DOHH2 (cell line): Measurements from ENCODE around the gene PIGS.
"Not testable (repeated sequence)": the region's sequence is repeated elsewhere in the genome, so short reads cannot be mapped to it uniquely, and the experiment has no call there.

Source experiments
- H3F3A ChIP-seq: fragments of 200-600 bp; sonication (generic), shearing (Covaris generic); 2 replicates; pipeline ENCODE4 v1.6.0; 2016; ENCODE audit warnings: antibody characterized with exemption, mild to moderate bottlenecking; ENCODE audit not compliant: control insufficient read depth, insufficient read depth
- H3K27ac ChIP-seq: fragments of 200-600 bp; sonication (generic); 2 replicates; pipeline ENCODE4 v1.5.1; 2014; ENCODE audit warnings: low read depth, mild to moderate bottlenecking, low read length, moderate library complexity
- H3K27me3 ChIP-seq: fragments of 200-600 bp; sonication (generic); 2 replicates; pipeline ENCODE4 v1.6.1; 2014; ENCODE audit warnings: mild to moderate bottlenecking, low read length, mixed read lengths; ENCODE audit not compliant: control insufficient read depth
- H3K36me3 ChIP-seq: fragments of 200-600 bp; sonication (generic); 2 replicates; pipeline ENCODE4 v1.6.1; 2014; ENCODE audit warnings: mild to moderate bottlenecking, low read length, moderate library complexity, mixed read lengths; ENCODE audit not compliant: control insufficient read depth
- H3K4me1 ChIP-seq: fragments of 200-600 bp; sonication (generic); 2 replicates; pipeline ENCODE4 v1.6.1; 2014; ENCODE audit warnings: mild to moderate bottlenecking, low read length, mixed read lengths; ENCODE audit not compliant: control insufficient read depth
- H3K4me2 ChIP-seq: fragments of 200-600 bp; sonication (generic); 2 replicates; pipeline ENCODE4 v1.6.0; 2014; ENCODE audit warnings: mild to moderate bottlenecking, low read length, moderate library complexity
- H3K4me3 ChIP-seq: fragments of 200-600 bp; sonication (generic); 2 replicates; pipeline ENCODE4 v1.5.1; 2014; ENCODE audit warnings: mild to moderate bottlenecking, low read length, mixed read lengths
- H3K79me2 ChIP-seq: fragments of 200-600 bp; sonication (generic); 2 replicates; pipeline ENCODE4 v1.6.1; 2014; ENCODE audit warnings: mild to moderate bottlenecking, low read length, mixed read lengths; ENCODE audit not compliant: control insufficient read depth
- H3K9me2 ChIP-seq: fragments of 200-600 bp; sonication (generic); replicated peaks from 2 replicates; pipeline ENCODE4 v1.6.1; 2014; ENCODE audit warnings: mild to moderate bottlenecking, low read length, mixed read lengths; ENCODE audit not compliant: control insufficient read depth
- H3K9me3 ChIP-seq: fragments of 200-600 bp; sonication (generic); 2 replicates; pipeline ENCODE4 v1.6.1; 2014; ENCODE audit warnings: antibody characterized with exemption, low read length, mixed read lengths; ENCODE audit not compliant: control insufficient read depth, insufficient read depth
- H4K20me1 ChIP-seq: fragments of 200-600 bp; sonication (generic); 2 replicates; pipeline ENCODE4 v1.6.0; 2014; ENCODE audit warnings: low read depth, mild to moderate bottlenecking, antibody characterized with exemption, low read length, moderate library complexity; ENCODE audit not compliant: control insufficient read depth, insufficient read depth
- CTCF ChIP-seq: fragments of 200-600 bp; sonication (generic); IDR thresholded peaks from one replicate; pipeline ENCODE4 v1.5.1; 2014; ENCODE audit warnings: antibody characterized with exemption, mild to moderate bottlenecking, low read depth, low read length; ENCODE audit not compliant: poor library complexity, severe bottlenecking
- EZH2phosphoT487 ChIP-seq: fragments of 200-600 bp; sonication (generic); IDR thresholded peaks from 2 replicates; pipeline ENCODE4 v1.6.1; 2017; ENCODE audit warnings: borderline replicate concordance, mild to moderate bottlenecking, antibody characterized with exemption, low read length, moderate library complexity, mixed read lengths

Gene PIGS

GRCh38 chr17:28612936-28613872 lies 41.9 kb upstream of the PIGS start:
- Histone ChIP-seq H3K4me3 (no peak overlapping the region), H3F3A (peaks cover 6% of the 10 kb centered on the region; the same call in 1 of the 2 replicates), H3K4me2 (no peak overlapping the region), H3K9me2 (no peaks in the 10 kb centered on the region), H3K27ac (no peak overlapping the region), H3K27me3 (no peaks in the 10 kb centered on the region), H3K36me3 (peaks cover 82% of the 10 kb centered on the region), H4K20me1 (peaks cover 6% of the 10 kb centered on the region; the same call in 1 of the 2 replicates), H3K79me2 (no peaks in the 10 kb centered on the region), H3K4me1 (peaks cover 5% of the 10 kb centered on the region; the same call in 1 of the 2 replicates), H3K9me3 (no peaks in the 10 kb centered on the region)
- no peak for TF ChIP-seq EZH2phosphoT487
- peak; percentile 84 for TF ChIP-seq CTCF

GRCh38 chr17:28612531-28612930 lies 41.2 kb upstream of the PIGS start:
- no peaks in the 10 kb centered on the region for H3K27me3 ChIP-seq
- TF ChIP-seq CTCF (no peak), EZH2phosphoT487 (no peak)
- H3F3A ChIP-seq, result peaks cover 5% of the 10 kb centered on the region; the same call in 1 of the 2 replicates
- peaks cover 6% of the 10 kb centered on the region; the same call in 1 of the 2 replicates for H4K20me1 ChIP-seq
- no peaks in the 10 kb centered on the region for H3K9me2 ChIP-seq
- H3K79me2 ChIP-seq, result no peaks in the 10 kb centered on the region
- H3K9me3 ChIP-seq, result no peaks in the 10 kb centered on the region
- H3K27ac ChIP-seq, result no peak overlapping the region
- H3K36me3 ChIP-seq, result peaks cover 83% of the 10 kb centered on the region
- no peak overlapping the region for H3K4me2 ChIP-seq
- no peak overlapping the region for H3K4me3 ChIP-seq
- H3K4me1 ChIP-seq, result peaks cover 5% of the 10 kb centered on the region; the same call in 1 of the 2 replicates

- H3K36me3 ChIP-seq, result peaks cover 71% of the 10 kb centered on the region
- no peak overlapping the region for H3K4me2 ChIP-seq
- peaks cover 5% of the 10 kb centered on the region; the same call in 1 of the 2 replicates for H3K4me1 ChIP-seq
- no peak overlapping the region for H3K4me3 ChIP-seq
- peaks cover 6% of the 10 kb centered on the region; the same call in 1 of the 2 replicates for H4K20me1 ChIP-seq
- TF ChIP-seq EZH2phosphoT487 (no peak), CTCF (no peak)
- no peaks in the 10 kb centered on the region for H3K9me3 ChIP-seq
- H3K9me2 ChIP-seq, result no peaks in the 10 kb centered on the region
- no peak overlapping the region for H3K27ac ChIP-seq
- H3K79me2 ChIP-seq, result no peaks in the 10 kb centered on the region
- H3F3A ChIP-seq, result peaks cover 2% of the 10 kb centered on the region; the same call in 1 of the 2 replicates
- no peaks in the 10 kb centered on the region for H3K27me3 ChIP-seq
Measured at GRCh38 chr17:28610376-28610775, 39.1 kb upstream of the PIGS start.

- not testable (repeated sequence) for H3K9me2 ChIP-seq, H3K27me3 ChIP-seq, H3K79me2 ChIP-seq, H3K4me3 ChIP-seq, H3K4me2 ChIP-seq, H3K9me3 ChIP-seq, H4K20me1 ChIP-seq, H3K27ac ChIP-seq
- Histone ChIP-seq H3K36me3 (peaks cover 17% of the 10 kb centered on the region), H3F3A (peaks cover 15% of the 10 kb centered on the region), H3K4me1 (peaks cover 14% of the 10 kb centered on the region)
Measured at GRCh38 chr17:28604031-28604430, 32.7 kb upstream of the PIGS start.
